ENCODE data around the gene MGAT5.

- TF ChIP-seq CTCF (IDR thresholded peaks at IDR 0.05) (no peak), POLR2A (IDR thresholded peaks at IDR 0.05) (no peak)
Measured at GRCh38 chr2:134269230-134269629, 15.4 kb downstream of the MGAT5 start.
